ENCODE data around the gene MAL.

Gene MAL

DNA sequence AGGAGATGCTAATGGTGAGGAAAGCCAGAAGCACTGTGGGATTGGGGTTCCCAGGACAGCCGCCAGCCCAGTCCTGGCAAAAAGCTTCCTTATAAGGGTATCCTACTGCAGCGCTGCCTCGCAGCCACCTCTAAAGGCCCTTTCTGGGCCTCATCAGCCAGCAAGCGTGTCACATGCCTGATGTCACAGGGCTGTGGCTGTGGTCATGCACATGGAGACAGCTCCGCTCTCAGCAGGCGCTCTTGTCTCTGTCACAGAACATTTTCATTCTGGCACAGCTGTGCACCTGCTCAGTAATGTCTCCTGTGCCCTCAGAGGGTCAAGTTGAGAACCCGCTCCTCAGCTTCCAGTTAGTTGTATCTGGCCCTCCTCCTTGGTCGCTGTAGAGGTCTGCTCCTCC is 17.7 kb upstream of the MAL start:
- POLR2A ChIA-PET: no interaction called here
- DNase-seq (ENCODE audit: extremely low spot score): no peak
- TF ChIP-seq FOXM1 (IDR thresholded peaks at IDR 0.05; ENCODE audit: borderline replicate concordance) (no peak), ZNF384 (IDR thresholded peaks at IDR 0.05) (no peak), NFRKB (IDR thresholded peaks at IDR 0.05) (no peak), ELF4 (IDR thresholded peaks at IDR 0.05) (no peak), HDGF (IDR thresholded peaks at IDR 0.05; ENCODE audit: borderline replicate concordance) (no peak), BHLHE40 (IDR thresholded peaks at IDR 0.05; ENCODE audit: borderline replicate concordance) (no peak), SUZ12 (IDR thresholded peaks at IDR 0.05) (no peak), LEF1 (IDR thresholded peaks at IDR 0.05; ENCODE audit: borderline replicate concordance) (no peak), CTBP1 (IDR thresholded peaks at IDR 0.05; ENCODE audit: borderline replicate concordance) (no peak), TARDBP (IDR thresholded peaks at IDR 0.05) (no peak), ARNT (IDR thresholded peaks at IDR 0.05) (no peak), FOXK2 (IDR thresholded peaks at IDR 0.05) (no peak), FOXA1 (IDR thresholded peaks at IDR 0.05) (no peak)
- TF ChIP-seq, protein P1, sequence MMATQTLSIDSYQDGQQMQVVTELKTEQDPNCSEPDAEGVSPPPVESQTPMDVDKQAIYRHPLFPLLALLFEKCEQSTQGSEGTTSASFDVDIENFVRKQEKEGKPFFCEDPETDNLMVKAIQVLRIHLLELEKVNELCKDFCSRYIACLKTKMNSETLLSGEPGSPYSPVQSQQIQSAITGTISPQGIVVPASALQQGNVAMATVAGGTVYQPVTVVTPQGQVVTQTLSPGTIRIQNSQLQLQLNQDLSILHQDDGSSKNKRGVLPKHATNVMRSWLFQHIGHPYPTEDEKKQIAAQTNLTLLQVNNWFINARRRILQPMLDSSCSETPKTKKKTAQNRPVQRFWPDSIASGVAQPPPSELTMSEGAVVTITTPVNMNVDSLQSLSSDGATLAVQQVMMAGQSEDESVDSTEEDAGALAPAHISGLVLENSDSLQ (IDR thresholded peaks at IDR 0.05): no peak
- CTCF ChIA-PET: interaction anchor here (0.6 to 1.4 kb wide), 2 partner anchors 15 to 21 kb away, joined by 4 read pairs; no protein-coding TSS in a partner anchor

DNA sequence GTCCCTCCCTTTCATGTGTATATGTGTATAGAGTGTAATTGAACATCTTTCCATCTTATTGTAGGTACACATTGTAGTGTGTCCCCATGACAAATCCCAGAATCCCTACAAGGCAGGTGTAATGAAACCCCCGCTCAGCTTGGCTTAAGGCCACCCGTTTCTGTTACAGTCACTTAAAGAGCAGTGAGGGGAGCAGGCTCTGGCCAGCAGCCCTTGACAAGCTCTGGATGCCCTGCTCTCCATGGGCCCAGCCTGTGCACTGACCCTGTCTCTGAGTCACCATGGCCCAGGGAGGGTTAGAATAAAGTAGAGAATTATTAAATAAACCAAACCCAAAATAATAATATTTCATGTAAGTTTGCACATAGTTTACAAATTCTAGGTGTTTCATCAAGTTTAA is 17.2 kb upstream of the MAL start:
- DNase-seq (ENCODE audit: extremely low spot score): no peak
- POLR2A ChIA-PET: no interaction called here
- CTCF ChIA-PET: interaction anchor here (0.6 to 1.4 kb wide), 2 partner anchors 14 to 22 kb away, joined by 4 read pairs; no protein-coding TSS in a partner anchor
- TF ChIP-seq, protein P1 (IDR thresholded peaks at IDR 0.05): no peak
- TF ChIP-seq LEF1 (IDR thresholded peaks at IDR 0.05; ENCODE audit: borderline replicate concordance) (no peak), BHLHE40 (IDR thresholded peaks at IDR 0.05; ENCODE audit: borderline replicate concordance) (no peak), CTBP1 (IDR thresholded peaks at IDR 0.05; ENCODE audit: borderline replicate concordance) (no peak), FOXA1 (IDR thresholded peaks at IDR 0.05) (no peak), ARNT (IDR thresholded peaks at IDR 0.05) (no peak), FOXM1 (IDR thresholded peaks at IDR 0.05; ENCODE audit: borderline replicate concordance) (no peak), ZNF384 (IDR thresholded peaks at IDR 0.05) (no peak), SUZ12 (IDR thresholded peaks at IDR 0.05) (no peak), HDGF (IDR thresholded peaks at IDR 0.05; ENCODE audit: borderline replicate concordance) (no peak), FOXK2 (IDR thresholded peaks at IDR 0.05) (no peak), ELF4 (IDR thresholded peaks at IDR 0.05) (no peak), NFRKB (IDR thresholded peaks at IDR 0.05) (no peak), TARDBP (IDR thresholded peaks at IDR 0.05) (no peak), L3MBTL2 (conservative IDR thresholded peaks at IDR 0.05) (no peak), SP1 (IDR thresholded peaks at IDR 0.05) (no peak)

DNA sequence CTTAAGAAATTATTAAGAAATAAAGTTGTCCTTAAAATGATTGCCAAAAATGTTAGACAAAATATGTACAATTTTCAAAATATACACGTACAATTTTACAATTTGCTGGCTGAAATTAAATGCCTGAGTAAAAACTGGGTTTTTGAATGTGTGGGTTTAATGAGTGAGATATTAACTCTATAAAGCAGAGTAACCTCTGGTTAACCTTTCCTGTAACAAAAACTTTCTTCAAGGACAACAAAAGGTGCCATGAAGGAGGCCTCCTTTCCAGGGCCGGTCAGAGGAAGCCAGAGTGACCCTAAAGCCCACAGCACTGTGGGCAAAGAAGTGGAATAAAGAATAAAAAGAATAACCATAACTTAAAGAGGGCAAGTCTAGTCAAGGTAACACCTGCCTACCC is 16.5 kb upstream of the MAL start:
- DNase-seq (ENCODE audit: extremely low spot score): no peak
- TF ChIP-seq L3MBTL2 (conservative IDR thresholded peaks at IDR 0.05) (no peak), FOXK2 (IDR thresholded peaks at IDR 0.05) (no peak), ZNF384 (IDR thresholded peaks at IDR 0.05) (no peak), SUZ12 (IDR thresholded peaks at IDR 0.05) (no peak), HDGF (IDR thresholded peaks at IDR 0.05; ENCODE audit: borderline replicate concordance) (no peak), CTBP1 (IDR thresholded peaks at IDR 0.05; ENCODE audit: borderline replicate concordance) (no peak)
- TF ChIP-seq, protein P1 (IDR thresholded peaks at IDR 0.05): no peak
- ChIA-PET CTCF (interaction anchor here (1.4 kb wide), 1 partner anchor 14 kb away, joined by 4 read pairs; no protein-coding TSS in a partner anchor), POLR2A (no interaction called here)

DNA sequence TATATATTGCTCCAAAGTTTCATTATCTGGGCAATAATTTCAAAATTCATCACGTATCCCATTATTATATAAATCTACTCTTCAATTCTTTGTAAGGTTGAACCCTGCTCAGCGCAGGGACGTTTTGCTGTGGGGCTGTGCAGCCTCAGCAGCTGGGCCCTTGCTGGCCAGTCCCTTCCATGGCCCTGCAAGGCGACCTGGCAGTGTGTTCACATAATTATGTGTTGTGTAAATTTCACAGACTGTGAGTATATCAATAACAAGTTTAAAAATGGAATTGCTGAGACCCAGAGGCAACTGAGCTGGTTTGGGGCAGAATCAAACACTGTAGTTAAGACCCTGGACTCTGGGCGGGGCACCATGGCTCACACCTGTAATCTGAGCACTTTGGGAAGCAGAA is 16.1 kb upstream of the MAL start:
- TF ChIP-seq SUZ12 (IDR thresholded peaks at IDR 0.05) (no peak), FOXA1 (IDR thresholded peaks at IDR 0.05) (no peak), BHLHE40 (IDR thresholded peaks at IDR 0.05; ENCODE audit: borderline replicate concordance) (no peak), FOXK2 (IDR thresholded peaks at IDR 0.05) (no peak), L3MBTL2 (conservative IDR thresholded peaks at IDR 0.05) (no peak), LEF1 (IDR thresholded peaks at IDR 0.05; ENCODE audit: borderline replicate concordance) (no peak), ARNT (IDR thresholded peaks at IDR 0.05) (no peak), SP1 (IDR thresholded peaks at IDR 0.05) (no peak)
- ChIA-PET POLR2A (no interaction called here), CTCF (interaction anchor here (0.9 to 2.2 kb wide), 3 partner anchors 13 to 15 kb away, joined by 4 to 7 read pairs (median 4); no protein-coding TSS in a partner anchor)
- no peak for DNase-seq (ENCODE audit: extremely low spot score)

DNA sequence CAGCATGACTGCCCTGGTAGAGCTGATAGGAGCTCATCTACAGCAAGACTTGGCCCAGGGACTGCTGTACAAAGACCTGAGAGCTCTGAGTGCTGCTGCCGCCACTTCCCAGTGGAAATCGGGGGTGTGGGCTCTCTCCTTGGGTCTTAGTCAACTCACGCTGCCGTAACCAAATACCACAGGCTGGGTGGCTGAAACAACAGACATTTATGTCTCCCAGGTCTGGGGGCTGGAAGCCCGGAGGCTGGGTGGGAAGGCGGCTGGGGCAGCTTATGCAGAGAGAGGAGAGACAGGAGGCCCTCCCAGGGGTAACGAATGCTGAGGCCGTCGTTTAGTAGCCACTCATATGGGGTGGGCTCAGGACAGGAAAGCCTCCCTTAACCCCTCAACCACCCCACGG is 15.4 kb upstream of the MAL start:
- TF ChIP-seq ZNF384 (IDR thresholded peaks at IDR 0.05): no peak
- TF ChIP-seq ELF4 (IDR thresholded peaks at IDR 0.05): no peak
- TF ChIP-seq, protein P1 (IDR thresholded peaks at IDR 0.05): no peak
- no peak for TF ChIP-seq ARNT (IDR thresholded peaks at IDR 0.05)
- no peak for TF ChIP-seq HDGF (IDR thresholded peaks at IDR 0.05; ENCODE audit: borderline replicate concordance)
- no peak for TF ChIP-seq LEF1 (IDR thresholded peaks at IDR 0.05; ENCODE audit: borderline replicate concordance)
- TF ChIP-seq FOXM1 (IDR thresholded peaks at IDR 0.05; ENCODE audit: borderline replicate concordance): no peak
- TF ChIP-seq BHLHE40 (IDR thresholded peaks at IDR 0.05; ENCODE audit: borderline replicate concordance): no peak
- no peak for TF ChIP-seq CTBP1 (IDR thresholded peaks at IDR 0.05; ENCODE audit: borderline replicate concordance)
- TF ChIP-seq SUZ12 (IDR thresholded peaks at IDR 0.05): no peak
- TF ChIP-seq TARDBP (IDR thresholded peaks at IDR 0.05): no peak
- no peak for TF ChIP-seq L3MBTL2 (conservative IDR thresholded peaks at IDR 0.05)
- TF ChIP-seq NFRKB (IDR thresholded peaks at IDR 0.05): no peak
- TF ChIP-seq FOXA1 (IDR thresholded peaks at IDR 0.05): no peak
- no peak for TF ChIP-seq FOXK2 (IDR thresholded peaks at IDR 0.05)
- TF ChIP-seq SP1 (IDR thresholded peaks at IDR 0.05): no peak
- POLR2A ChIA-PET: no interaction called here
- CTCF ChIA-PET: interaction anchor here (0.9 to 2.2 kb wide), 3 partner anchors 12 to 16 kb away, joined by 4 to 7 read pairs (median 4); no protein-coding TSS in a partner anchor
- DNase-seq (ENCODE audit: extremely low spot score): no peak
